SK-N-SH (cell line): ENCODE measurements around the gene NTM. TPM values are rescaled to one million over a fixed set of nuclear protein-coding genes. Genes with fewer than 3 reads are reported as not detected.
"Not testable (repeated sequence)": the region's sequence is repeated elsewhere in the genome, so short reads cannot be mapped to it uniquely, and the experiment has no call there.

Experiments
- CTCF ChIA-PET: fragments of 300-600, 350-600 bp; formaldehyde crosslinking; extraction: SDS; loops from one replicate; lab custom pipeline; 2021; lab: Yijun Ruan, JAX
- POLR2A ChIA-PET: fragments of 350-600 bp; sonication (Branson Sonifier 250); formaldehyde crosslinking; extraction: SDS; loops from one replicate; lab custom pipeline; 2020; ENCODE audit warnings: antibody characterized with exemption, inconsistent platforms; lab: Yijun Ruan, JAX
- DNase-seq: peaks from one replicate; pipeline ENCODE4 v3.0.0; 2012
- H2AFZ ChIP-seq: fragments of 200-600 bp; sonication (generic); 2 replicates; pipeline ENCODE4 v1.8.1; 2016; ENCODE audit warnings: antibody characterized with exemption, mild to moderate bottlenecking, low read depth
- H3F3A ChIP-seq: fragments of 200-600 bp; sonication (generic); replicated peaks from 2 replicates; pipeline ENCODE3; 2016; ENCODE audit warnings: antibody characterized with exemption, mild to moderate bottlenecking; ENCODE audit not compliant: insufficient read depth
- H3K27ac ChIP-seq, 2 experiments: fragments of 200-500 bp in 1 of 2; fragments of 200-600 bp in 1 of 2; sonication (Bioruptor generic) in 1 of 2; sonication (generic), shearing (Covaris generic) in 1 of 2; 2 replicates each; pipeline versions ENCODE4 v1.5.1 to v1.6.1; 2014 to 2016; ENCODE audit warnings: low read depth in 2 of 2, inconsistent platforms in 1 of 2, low read length in 1 of 2, mild to moderate bottlenecking in 1 of 2, mixed read lengths in 1 of 2
- H3K27me3 ChIP-seq: fragments of 200-600 bp; sonication (generic), shearing (Covaris generic); 2 replicates; pipeline ENCODE4 v1.6.1; 2016; ENCODE audit warnings: mixed run types; ENCODE audit not compliant: insufficient read depth
- H3K36me3 ChIP-seq, 2 experiments: fragments of 200-500 bp in 1 of 2; fragments of 200-600 bp in 1 of 2; sonication (Bioruptor generic) in 1 of 2; sonication (generic) in 1 of 2; replicated peaks in 1 of 2; 2 replicates each; pipeline versions ENCODE3 to v1.5.1; 2014 to 2016; ENCODE audit warnings: low read length in 1 of 2, mild to moderate bottlenecking in 1 of 2; ENCODE audit not compliant: insufficient read depth in 2 of 2, control insufficient read depth in 1 of 2
- H3K4me1 ChIP-seq, 2 experiments: fragments of 200-500 bp in 1 of 2; fragments of 200-600 bp in 1 of 2; sonication (Bioruptor generic) in 1 of 2; sonication (generic), shearing (Covaris generic) in 1 of 2; 2 replicates each; pipeline versions ENCODE4 v1.5.1 to v1.6.1; 2014 to 2016; ENCODE audit warnings: low read depth in 1 of 2, low read length in 1 of 2, mixed run types in 1 of 2; ENCODE audit not compliant: insufficient read depth in 2 of 2, control insufficient read depth in 1 of 2
- H3K4me2 ChIP-seq: fragments of 200-600 bp; sonication (generic), shearing (Covaris generic); 2 replicates; pipeline ENCODE4 v1.6.1; 2017; ENCODE audit warnings: mixed run types
- H3K4me3 ChIP-seq, 2 experiments: fragments of 200-500 bp in 1 of 2; fragments of 200-600 bp in 1 of 2; sonication (Bioruptor generic) in 1 of 2; sonication (generic), shearing (Covaris generic) in 1 of 2; 2 replicates each; pipeline versions ENCODE4 v1.5.1 to v1.8.1; 2014 to 2016; ENCODE audit warnings: low read depth in 2 of 2, inconsistent platforms in 1 of 2, low read length in 1 of 2, mild to moderate bottlenecking in 1 of 2, mixed read lengths in 1 of 2, moderate library complexity in 1 of 2
- H3K79me2 ChIP-seq: fragments of 200-600 bp; sonication (generic); 2 replicates; pipeline ENCODE4 v1.8.1; 2017; ENCODE audit warnings: mild to moderate bottlenecking; ENCODE audit not compliant: insufficient read depth
- H3K9ac ChIP-seq: fragments of 200-600 bp; sonication (generic); 2 replicates; pipeline ENCODE4 v1.6.1; 2017; ENCODE audit warnings: mixed run types
- H3K9me2 ChIP-seq: fragments of 200-600 bp; sonication (generic); 2 replicates; pipeline ENCODE4 v1.6.1; 2017; ENCODE audit warnings: mixed run types
- H3K9me3 ChIP-seq: fragments of 200-600 bp; sonication (generic); 2 replicates; pipeline ENCODE4 v1.6.1; 2017; ENCODE audit warnings: mixed run types, mild to moderate bottlenecking, moderate library complexity
- H4K20me1 ChIP-seq: fragments of 200-600 bp; sonication (generic); 2 replicates; pipeline ENCODE4 v1.6.1; 2017; ENCODE audit warnings: mild to moderate bottlenecking, mixed run types; ENCODE audit not compliant: insufficient read depth
- CHD2 ChIP-seq: fragments of 150-350 bp; IDR thresholded peaks from 2 replicates; pipeline ENCODE4 v1.6.1; 2018; ENCODE audit warnings: low read length; ENCODE audit not compliant: partially characterized antibody
- ELF1 ChIP-seq: IDR thresholded peaks from 2 replicates; pipeline ENCODE4 v1.4.0; 2012
- EP300 ChIP-seq, 2 experiments: IDR thresholded peaks; 2 replicates each; pipeline versions ENCODE4 v1.4.0 to v1.6.1; 2012; ENCODE audit warnings: borderline replicate concordance in 1 of 2, low read depth in 1 of 2, low read length in 1 of 2
- FOSL2 ChIP-seq: IDR thresholded peaks from 2 replicates; pipeline ENCODE4 v1.4.0; 2012; ENCODE audit warnings: low read depth, mild to moderate bottlenecking, moderate library complexity, borderline replicate concordance
- FOXJ3 ChIP-seq: sonication (generic); formaldehyde crosslinking; IDR thresholded peaks from 2 replicates; pipeline ENCODE4 v1.5.1; 2020; ENCODE audit warnings: mild to moderate bottlenecking, missing genetic modification reagents
- GABPA ChIP-seq: IDR thresholded peaks from 2 replicates; pipeline ENCODE4 v1.4.0; 2012; ENCODE audit warnings: low read depth, mild to moderate bottlenecking
- JUND ChIP-seq: IDR thresholded peaks from 2 replicates; pipeline ENCODE4 v1.4.0; 2012
- MAX ChIP-seq: IDR thresholded peaks from 2 replicates; pipeline ENCODE4 v1.4.0; 2012; ENCODE audit warnings: low read depth
- MEF2A ChIP-seq: IDR thresholded peaks from 2 replicates; pipeline ENCODE4 v1.4.0; 2012; ENCODE audit warnings: low read depth, borderline replicate concordance
- MXI1 ChIP-seq: IDR thresholded peaks from 2 replicates; pipeline ENCODE4 v1.6.1; 2012; ENCODE audit warnings: mild to moderate bottlenecking, low read depth, low read length, improper control_type of control experiment
- NFIC ChIP-seq: IDR thresholded peaks from 2 replicates; pipeline ENCODE4 v1.4.0; 2012; ENCODE audit warnings: borderline replicate concordance
- NRF1 ChIP-seq: IDR thresholded peaks from 2 replicates; pipeline ENCODE4 v1.6.1; 2012; ENCODE audit warnings: low read depth, mild to moderate bottlenecking, low read length
- POLR2AphosphoS5 ChIP-seq: IDR thresholded peaks from 2 replicates; pipeline ENCODE4 v1.6.1; 2012; ENCODE audit warnings: low read depth, low read length
- RAD21 ChIP-seq: IDR thresholded peaks from 2 replicates; pipeline ENCODE4 v1.6.1; 2012; ENCODE audit warnings: mild to moderate bottlenecking, low read length
- RCOR1 ChIP-seq: fragments of 150-350 bp; IDR thresholded peaks from 2 replicates; pipeline ENCODE4 v1.6.1; 2017; ENCODE audit warnings: antibody characterized with exemption, low read length
- REST ChIP-seq: IDR thresholded peaks from 2 replicates; pipeline ENCODE4 v1.6.1; 2012; ENCODE audit warnings: mild to moderate bottlenecking, low read depth, low read length, moderate library complexity
- RFX5 ChIP-seq: IDR thresholded peaks from 2 replicates; pipeline ENCODE4 v1.6.1; 2012; ENCODE audit warnings: mild to moderate bottlenecking, improper control_type of control experiment, low read length
- SIN3A ChIP-seq: IDR thresholded peaks from 2 replicates; pipeline ENCODE4 v1.6.1; 2012; ENCODE audit warnings: low read depth, mild to moderate bottlenecking, low read length, moderate library complexity, borderline replicate concordance
- SMC3 ChIP-seq: IDR thresholded peaks from 2 replicates; pipeline ENCODE4 v1.6.1; 2012; ENCODE audit warnings: low read depth, low read length, improper control_type of control experiment
- TCF12 ChIP-seq: IDR thresholded peaks from 2 replicates; pipeline ENCODE4 v1.4.0; 2012
- TEAD4 ChIP-seq: IDR thresholded peaks from 2 replicates; pipeline ENCODE4 v1.4.0; 2012; ENCODE audit warnings: mild to moderate bottlenecking, borderline replicate concordance; ENCODE audit not compliant: insufficient read depth
- USF1 ChIP-seq: IDR thresholded peaks from 2 replicates; pipeline ENCODE4 v1.4.0; 2012; ENCODE audit warnings: low read depth, borderline replicate concordance
- USF2 ChIP-seq: fragments of 150-350 bp; IDR thresholded peaks from 2 replicates; pipeline ENCODE4 v1.6.1; 2017; ENCODE audit warnings: antibody characterized with exemption, low read length, low read depth, borderline replicate concordance
- ZBTB33 ChIP-seq: IDR thresholded peaks from 2 replicates; pipeline ENCODE4 v1.4.0; 2012; ENCODE audit warnings: low read depth, borderline replicate concordance
- WGBS: methylation state at CpG from one replicate; pipeline ENCODE4 v1.1.6; 2017; ENCODE audit warnings: low lambda C conversion rate; 5-methylcytosine and 5-hydroxymethylcytosine counted together
- polyA plus RNA-seq, 3 experiments: library from polyadenylated mRNA; depleted of rRNA; stranded (reverse); fragments of >200 nt; gene quantifications; 2 replicates each; pipeline ENCODE4 v1.2.3, GENCODE V29; 2012

The NTM gene
- polyA plus RNA-seq, 1 of the 3 experiments (the other 2 are of a cell fraction), result 20.0 TPM

- TF ChIP-seq ZBTB33 (no peak), RCOR1 (no peak), SMC3 (no peak), TCF12 (no peak), CHD2 (no peak), MEF2A (no peak), EP300 (IDR thresholded peaks at IDR 0.05; ENCODE audit: borderline replicate concordance in 1 of 2, low read depth in 1 of 2, low read length in 1 of 2) (no peak), REST (peak; percentile 73; the same call in 1 of the 2 replicates), GABPA (no peak), USF2 (no peak), TEAD4 (no peak), POLR2AphosphoS5 (no peak), FOSL2 (peak; percentile 81; the same call in 1 of the 2 replicates), USF1 (no peak), MAX (0 out of 2 replicates have a peak, but pooled peaks have one; percentile 29), NRF1 (no peak), SIN3A (no peak), JUND (peak; percentile 61), ELF1 (no peak), MXI1 (no peak), RAD21 (no peak), NFIC (no peak), RFX5 (no peak), FOXJ3 (no peak)
Observed at GRCh38 chr11:132318421-132319157, 948.2 kb downstream of the NTM start (continued).

- H3K4me1 ChIP-seq, H3K9me2 ChIP-seq, POLR2A ChIA-PET, H3K79me2 ChIP-seq, H3K27me3 ChIP-seq, H3K4me3 ChIP-seq, DNase-seq, H3K9ac ChIP-seq, H3F3A ChIP-seq, H3K27ac ChIP-seq, H3K36me3 ChIP-seq, H3K4me2 ChIP-seq, H3K9me3 ChIP-seq, H4K20me1 ChIP-seq, H2AFZ ChIP-seq: not testable (repeated sequence)
- 58% methylated on average over 5 of the region's 6 CpGs for WGBS
- CTCF ChIA-PET, result interaction anchor here (1.2 kb wide), 1 partner anchor 8 kb away, joined by 3 read pairs; no protein-coding TSS in a partner anchor
Observed at GRCh38 chr11:132319419-132319818, 949.0 kb downstream of the NTM start.
